ENCODE measurements around the gene MYEOV.

Gene MYEOV

GRCh38 chr11:69267395-69267805 is 26.6 kb upstream of the MYEOV start:
- DNase-seq: no peak

GRCh38 chr11:69268911-69269310 is 25.0 kb upstream of the MYEOV start:
- no peak for DNase-seq

GRCh38 chr11:69269388-69269787 is 24.6 kb upstream of the MYEOV start:
- no peak for DNase-seq

GRCh38 chr11:69269926-69270697 is 23.8 kb upstream of the MYEOV start:
- DNase-seq: no peak

- no peak for DNase-seq
Observed at GRCh38 chr11:69270941-69271340, 23.0 kb upstream of the MYEOV start.

- DNase-seq: no peak
Observed at GRCh38 chr11:69272055-69272454, 21.9 kb upstream of the MYEOV start.

GRCh38 chr11:69272831-69273485 is 21.0 kb upstream of the MYEOV start:
- DNase-seq: no peak

- no peak for DNase-seq
Observed at GRCh38 chr11:69273571-69273970, 20.4 kb upstream of the MYEOV start.

- no peak for DNase-seq
Observed at GRCh38 chr11:69274531-69275016, 19.4 kb upstream of the MYEOV start.

- no peak for DNase-seq
Observed at GRCh38 chr11:69275178-69275577, 18.8 kb upstream of the MYEOV start.

- no peak for DNase-seq
Observed at GRCh38 chr11:69276165-69276564, 17.8 kb upstream of the MYEOV start.

GRCh38 chr11:69277074-69277809 is 16.7 kb upstream of the MYEOV start:
- no peak for DNase-seq

GRCh38 chr11:69278091-69278867 is 15.7 kb upstream of the MYEOV start:
- no peak for DNase-seq

GRCh38 chr11:69280451-69280850 is 13.5 kb upstream of the MYEOV start:
- no peak for DNase-seq

- DNase-seq: no peak
Observed at GRCh38 chr11:69280994-69281393, 13.0 kb upstream of the MYEOV start.

GRCh38 chr11:69283446-69283845 is 10.5 kb upstream of the MYEOV start:
- no peak for DNase-seq

- DNase-seq: no peak
Observed at GRCh38 chr11:69284081-69284511, 9.9 kb upstream of the MYEOV start.

GRCh38 chr11:69285091-69285490 is 8.9 kb upstream of the MYEOV start:
- no peak for DNase-seq

- no peak for DNase-seq
Observed at GRCh38 chr11:69285766-69286165, 8.2 kb upstream of the MYEOV start.

GRCh38 chr11:69286374-69287371 is 7.3 kb upstream of the MYEOV start:
- no peak for DNase-seq
